HepG2 (cell line): ENCODE results near the gene TNFSF12. TPM values are rescaled to one million over a fixed set of nuclear protein-coding genes. Genes with fewer than 3 reads are reported as not detected.

Experiments used
- CENPT ChIP-seq: sonication (generic); formaldehyde crosslinking; IDR thresholded peaks from 2 replicates; pipeline ENCODE4 v1.8.0; 2022; ENCODE audit warnings: low read depth, mild to moderate bottlenecking, moderate library complexity, missing genetic modification reagents
- GRHL1 ChIP-seq: sonication (generic); formaldehyde crosslinking; conservative IDR thresholded peaks from 2 replicates; pipeline ENCODE4 v1.8.0; 2022; ENCODE audit warnings: missing genetic modification reagents
- HNRNPK ChIP-seq: fragments of 200-400 bp; formaldehyde crosslinking; IDR thresholded peaks from 2 replicates; pipeline ENCODE4 v1.6.1; 2018; ENCODE audit warnings: low read length, low read depth, moderate library complexity, mild to moderate bottlenecking; ENCODE audit not compliant: poor library complexity, severe bottlenecking
- HOXA7 ChIP-seq: sonication (generic); formaldehyde crosslinking; IDR thresholded peaks from 2 replicates; pipeline ENCODE4 v1.8.1; 2022; ENCODE audit warnings: mild to moderate bottlenecking, missing genetic modification reagents, moderate library complexity
- JARID2 ChIP-seq: sonication (generic); formaldehyde crosslinking; IDR thresholded peaks from 2 replicates; pipeline ENCODE4 v1.8.1; 2023; ENCODE audit warnings: missing genetic modification reagents, inconsistent platforms; ENCODE audit not compliant: insufficient replicate concordance
- KDM2A ChIP-seq: sonication (generic); formaldehyde crosslinking; IDR thresholded peaks from 2 replicates; pipeline ENCODE4 v1.4.0; 2020; ENCODE audit warnings: low read depth, missing genetic modification reagents, borderline replicate concordance
- KLF6 ChIP-seq: IDR thresholded peaks from 2 replicates; pipeline ENCODE4 v1.8.0; 2016; ENCODE audit warnings: missing biosample characterization, missing genetic modification reagents
- MXD1 ChIP-seq: sonication (generic); formaldehyde crosslinking; IDR thresholded peaks from 2 replicates; pipeline ENCODE4 v1.4.0; 2020; ENCODE audit warnings: mild to moderate bottlenecking, missing genetic modification reagents
- NFRKB ChIP-seq: fragments of 450-650 bp; IDR thresholded peaks from 2 replicates; pipeline ENCODE4 v1.6.1; 2017
- NR1H2 ChIP-seq: sonication (generic); formaldehyde crosslinking; IDR thresholded peaks from 2 replicates; pipeline ENCODE4 v1.8.1; 2022; ENCODE audit warnings: low read depth, missing genetic modification reagents, borderline replicate concordance
- PAWR ChIP-seq: sonication (generic); formaldehyde crosslinking; IDR thresholded peaks from 2 replicates; pipeline ENCODE4 v1.4.0; 2020; ENCODE audit warnings: missing genetic modification reagents, mild to moderate bottlenecking, borderline replicate concordance
- RBM39 ChIP-seq: fragments of 200-400 bp; formaldehyde crosslinking; IDR thresholded peaks from one replicate; pipeline ENCODE4 v1.6.1; 2018; ENCODE audit warnings: antibody characterized with exemption, mild to moderate bottlenecking, low read depth, low read length; ENCODE audit not compliant: poor library complexity, severe bottlenecking
- SALL2 ChIP-seq: sonication (generic); formaldehyde crosslinking; IDR thresholded peaks from 2 replicates; pipeline ENCODE4 v1.8.1; 2023; ENCODE audit warnings: mild to moderate bottlenecking, missing genetic modification reagents, inconsistent platforms
- SP5 ChIP-seq: IDR thresholded peaks from 2 replicates; pipeline ENCODE4 v1.6.1; 2016; ENCODE audit warnings: low read depth, borderline replicate concordance
- TEAD2 ChIP-seq: sonication (generic); formaldehyde crosslinking; IDR thresholded peaks from 2 replicates; pipeline ENCODE4 v1.9.0; 2021; ENCODE audit warnings: missing genetic modification reagents
- TOE1 ChIP-seq: sonication (generic); formaldehyde crosslinking; IDR thresholded peaks from 2 replicates; pipeline ENCODE4 v1.4.0; 2020; ENCODE audit warnings: mild to moderate bottlenecking, missing genetic modification reagents
- YEATS4 ChIP-seq: sonication (generic); formaldehyde crosslinking; IDR thresholded peaks from 2 replicates; pipeline ENCODE4 v1.4.0; 2020; ENCODE audit warnings: missing genetic modification reagents, borderline replicate concordance
- ZKSCAN1 ChIP-seq: fragments of 150-350 bp; IDR thresholded peaks from 2 replicates; pipeline ENCODE4 v1.6.1; 2014; ENCODE audit warnings: low read length
- ZNF138 ChIP-seq: sonication (generic); formaldehyde crosslinking; IDR thresholded peaks from 2 replicates; pipeline ENCODE4 v1.5.0; 2020; ENCODE audit warnings: mild to moderate bottlenecking, low read depth, missing genetic modification reagents
- ZNF496 ChIP-seq: sonication (generic); formaldehyde crosslinking; IDR thresholded peaks from 2 replicates; pipeline ENCODE4 v1.8.1; 2023; ENCODE audit warnings: mild to moderate bottlenecking, moderate library complexity, missing genetic modification reagents; ENCODE audit not compliant: insufficient replicate concordance
- ZNF549 ChIP-seq: sonication (generic); formaldehyde crosslinking; IDR thresholded peaks from 2 replicates; pipeline ENCODE4 v1.5.0; 2020; ENCODE audit warnings: missing genetic modification reagents
- ZNF569 ChIP-seq: sonication (generic); formaldehyde crosslinking; IDR thresholded peaks from 2 replicates; pipeline ENCODE4 v1.5.0; 2020; ENCODE audit warnings: mild to moderate bottlenecking, missing genetic modification reagents, moderate library complexity, borderline replicate concordance
- ZNF770 ChIP-seq: sonication (generic); formaldehyde crosslinking; IDR thresholded peaks from 2 replicates; pipeline ENCODE4 v1.5.0; 2020; ENCODE audit warnings: mild to moderate bottlenecking, missing genetic modification reagents
- ZSCAN12 ChIP-seq: sonication (generic); formaldehyde crosslinking; IDR thresholded peaks from 2 replicates; pipeline ENCODE4 v1.9.0; 2021; ENCODE audit warnings: mild to moderate bottlenecking, missing genetic modification reagents
- polyA plus RNA-seq, 8 experiments: library from polyadenylated mRNA; depleted of rRNA in 3 of 8; stranded (reverse) in 7 of 8; unstranded in 1 of 8; fragments of >200 nt; fragmentation: Illumina TruSeq in 4 of 8; extraction: Trizol in 4 of 8; gene quantifications; 2 replicates each; pipeline versions ENCODE4 v1.2.1 to v1.2.3, GENCODE V29; 2011 to 2016; ENCODE audit warnings: low read depth in 4 of 8, missing spikeins in 1 of 8, mixed read lengths in 1 of 8; ENCODE audit not compliant: insufficient read depth in 1 of 8
- total RNA-seq, 5 experiments: library from RNA; depleted of rRNA; stranded (reverse); fragments of >200 nt; fragmentation: Illumina TruSeq; extraction: Trizol; gene quantifications; 2 replicates each; pipeline ENCODE4 v1.2.3, GENCODE V29; 2016; ENCODE audit warnings: low read depth in 1 of 5

The TNFSF12 gene
- total and polyA plus RNA-seq, 2 of the 13 experiments (the other 11 are each of a cell fraction or from before 2014, with no cell fraction given), result 0.93 to 7.2 TPM

GRCh38 chr17:7561589-7562207 lies 12.8 kb downstream of the TNFSF12 start, which contains the start of gene SENP3 (continued):
- TF ChIP-seq ZSCAN12 (no peak), ZNF549 (no peak), SALL2 (CRISPR knock-in tag) (peak; percentile 75), ZNF569 (CRISPR knock-in tag) (no peak), SP5 (CRISPR knock-in tag) (no peak), TEAD2 (CRISPR knock-in tag) (no peak), KDM2A (CRISPR knock-in tag) (peak; percentile 87), ZNF496 (CRISPR knock-in tag) (no peak), ZKSCAN1 (no peak), ZNF770 (CRISPR knock-in tag) (no peak), TOE1 (CRISPR knock-in tag) (no peak), MXD1 (CRISPR knock-in tag) (peak; percentile 70), JARID2 (CRISPR knock-in tag) (peak; percentile 18), NR1H2 (no peak), NFRKB (no peak), RBM39 (no peak), HNRNPK (peak; percentile 94), PAWR (CRISPR knock-in tag) (no peak), ZNF138 (CRISPR knock-in tag) (no peak), KLF6 (CRISPR knock-in tag) (no peak), YEATS4 (CRISPR knock-in tag) (peak; percentile 69), GRHL1 (CRISPR knock-in tag) (no peak), HOXA7 (CRISPR knock-in tag) (no peak), CENPT (CRISPR knock-in tag) (no peak)
